Left lung (tissue), 10 donors: Measurements from ENCODE around the gene WWOX. TPM values are rescaled to one million over a fixed set of nuclear protein-coding genes. Genes with fewer than 3 reads are reported as not detected.

ENCODE experiments used
- ATAC-seq: fragments of 200-7000 bp; cut with Tn5 transposase; one replicate; pipeline ENCODE4 v1.9.1; 2020; ENCODE audit warnings: moderate library complexity
- DNase-seq, 4 donors: peaks; one replicate each; pipeline ENCODE4 v3.0.0-alpha.2; 2013 to 2020
- H3K27ac ChIP-seq, 2 donors: fragments of 200-600 bp; sonication (generic) in 1 of 2; one replicate each; pipeline versions ENCODE4 v1.5.0 to v1.8.0; 2020 to 2021
- H3K27me3 ChIP-seq, 2 donors: fragments of 200-600 bp; sonication (generic) in 1 of 2; one replicate each; pipeline versions ENCODE4 v1.5.0 to v1.8.0; 2020 to 2021
- H3K36me3 ChIP-seq, 2 donors: fragments of 200-600 bp; sonication (generic) in 1 of 2; one replicate each; pipeline versions ENCODE4 v1.5.0 to v1.8.0; 2020 to 2021
- H3K4me1 ChIP-seq, 2 donors: fragments of 200-600 bp; one replicate each; pipeline ENCODE4 v1.8.0; 2021
- H3K4me3 ChIP-seq, 2 donors: fragments of 200-600 bp; sonication (generic) in 1 of 2; one replicate each; pipeline versions ENCODE4 v1.5.0 to v1.8.0; 2020 to 2021; ENCODE audit warnings: mild to moderate bottlenecking in 1 of 2
- H3K9me3 ChIP-seq, 2 donors: fragments of 200-600 bp; sonication (generic) in 1 of 2; one replicate each; pipeline versions ENCODE4 v1.5.0 to v1.8.0; 2020 to 2021
- CTCF ChIP-seq, 2 donors: fragments of 200-600 bp; sonication (generic) in 1 of 2; IDR thresholded peaks; one replicate each; pipeline versions ENCODE4 v1.5.0 to v1.8.0; 2021; ENCODE audit warnings: antibody characterized with exemption in 2 of 2
- intact Hi-C, 2 donors: fragments of 100-400 bp; cut with DNase I; formaldehyde crosslinking; loops; one replicate each; pipeline versions ENCODE4 v1.11.2 to v1.14.2; 2022
- polyA plus RNA-seq, 6 donors: library from polyadenylated mRNA; unstranded; fragments of 120-200 nt; gene quantifications; one replicate each; pipeline ENCODE4 v1.2.1, GENCODE V29; 2013; ENCODE audit not compliant: insufficient read length in 6 of 6
- total RNA-seq, 2 donors: library from RNA; stranded (reverse); fragmentation: NEBNext Ultra II Directional; extraction: Animal tissue kit (Norgen Biotek cat#: 25700); gene quantifications; one replicate each; pipeline ENCODE4 v1.2.1, GENCODE V29; 2021
- donor health status: DM: no; HTN: yes; CAD: no.
- donor health status: DM: no; HTN: no; CAD: no.

WWOX gene
- total and polyA plus RNA-seq, 8 donors = 17.2 to 40.3 (median 30.8) TPM

DNA sequence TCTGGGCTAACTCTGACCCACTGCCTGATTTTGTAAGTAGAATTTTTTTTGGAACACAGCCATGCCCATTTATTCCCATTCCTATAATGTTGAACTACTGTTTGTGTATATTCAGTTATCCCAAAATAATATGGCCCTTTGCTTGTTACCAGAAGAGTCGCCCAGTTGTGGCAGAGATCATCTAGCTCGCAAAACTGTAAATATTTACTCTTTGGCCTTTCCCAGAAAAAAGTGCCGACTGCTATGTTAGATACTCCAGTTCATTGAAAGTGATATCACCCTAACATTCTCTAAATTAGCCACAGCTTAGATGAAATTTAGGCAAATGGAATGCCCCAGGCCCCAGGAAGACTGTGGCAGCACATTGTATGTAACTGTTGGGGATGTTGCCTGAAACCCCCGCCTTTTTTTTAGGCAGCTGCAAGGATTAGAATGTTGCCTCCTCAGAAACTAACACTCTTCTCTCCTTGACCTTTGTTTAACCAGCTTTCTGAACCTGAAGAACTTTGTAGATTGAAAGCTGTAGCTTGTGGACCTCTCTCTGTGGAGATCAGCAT lies 19.1 kb downstream of the WWOX start:
- TF ChIP-seq CTCF (IDR thresholded peaks at IDR 0.05) = no peak
- Histone ChIP-seq H3K4me3 (no peak overlapping the region), H3K36me3 (peaks cover 0 to 23% of the 10 kb centered on the region in 2 donors), H3K9me3 (no peaks in the 10 kb centered on the region), H3K4me1 (peaks cover 0 to 3% of the 10 kb centered on the region in 2 donors), H3K27me3 (no peaks in the 10 kb centered on the region), H3K27ac (no peak overlapping the region)
- intact Hi-C loops = no loop called here
- ATAC-seq = no peak
- DNase-seq = no peak

- intact Hi-C loops = loop anchor here in 1 of 2 donors (10.0 kb wide), 1 partner anchor 112 kb away; no protein-coding TSS in a partner anchor
- Histone ChIP-seq H3K4me1 (peaks cover 3 to 5% of the 10 kb centered on the region in 2 donors), H3K36me3 (peaks cover 0 to 1% of the 10 kb centered on the region in 2 donors), H3K4me3 (no peak overlapping the region), H3K27me3 (no peaks in the 10 kb centered on the region), H3K9me3 (no peaks in the 10 kb centered on the region), H3K27ac (peak overlapping the region in 1 of 2 donors; percentile 58)
- DNase-seq (peak in 2 of 4 donors; percentile 70 to 74), ATAC-seq (peak; percentile 92)
- TF ChIP-seq CTCF (IDR thresholded peaks at IDR 0.05) = peak; percentile 17 to 56
Observed at GRCh38 chr16:78122774-78123315, 23.4 kb downstream of the WWOX start.

GRCh38 chr16:78125112-78125844 lies 25.8 kb downstream of the WWOX start:
- ATAC-seq = no peak
- peaks cover 3 to 5% of the 10 kb centered on the region in 2 donors for H3K4me1 ChIP-seq
- intact Hi-C loops = loop anchor here in 1 of 2 donors (10.0 kb wide), 1 partner anchor 110 kb away; no protein-coding TSS in a partner anchor

GRCh38 chr16:78126662-78127061 lies 27.2 kb downstream of the WWOX start:
- intact Hi-C loops = loop anchor here in 1 of 2 donors (10.0 kb wide), 1 partner anchor 108 kb away; no protein-coding TSS in a partner anchor
- peaks cover 0 to 7% of the 10 kb centered on the region in 2 donors for H3K9me3 ChIP-seq
- no peak for DNase-seq
- H3K27ac ChIP-seq = no peak overlapping the region
- H3K27me3 ChIP-seq = no peaks in the 10 kb centered on the region
- TF ChIP-seq CTCF (IDR thresholded peaks at IDR 0.05) = no peak
- no peak for ATAC-seq
- H3K4me3 ChIP-seq = no peak overlapping the region
- no peaks in the 10 kb centered on the region for H3K36me3 ChIP-seq
- H3K4me1 ChIP-seq = peaks cover 3 to 5% of the 10 kb centered on the region in 2 donors

More at GRCh38 chr16:78125112-78125844, 25.8 kb downstream of the WWOX start:
- TF ChIP-seq CTCF (IDR thresholded peaks at IDR 0.05) = no peak
- Histone ChIP-seq H3K27me3 (no peaks in the 10 kb centered on the region), H3K4me3 (no peak overlapping the region), H3K9me3 (peaks cover 0 to 6% of the 10 kb centered on the region in 2 donors), H3K36me3 (no peaks in the 10 kb centered on the region), H3K27ac (no peak overlapping the region)
- DNase-seq = no peak

DNA sequence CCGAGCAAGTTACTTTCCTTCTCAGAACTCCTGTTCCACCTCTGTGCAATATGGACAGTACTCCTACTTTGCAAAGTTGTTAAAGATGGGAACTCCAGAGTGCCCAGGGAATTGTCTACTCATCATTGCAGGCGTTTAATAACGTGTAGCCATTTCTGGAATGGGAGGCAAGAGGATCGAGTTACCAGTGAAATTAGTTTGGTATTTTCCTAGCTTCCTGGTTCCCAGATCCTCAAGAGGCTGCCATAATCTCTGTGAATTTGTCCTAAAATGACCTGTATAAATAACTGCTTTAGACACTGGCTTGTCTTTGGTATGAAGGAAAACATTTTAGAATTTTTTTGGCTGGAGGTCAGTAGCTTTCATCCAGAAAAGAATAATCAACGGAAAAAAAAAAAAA lies 27.7 kb downstream of the WWOX start:
- Histone ChIP-seq H3K27me3 (no peaks in the 10 kb centered on the region), H3K36me3 (no peaks in the 10 kb centered on the region), H3K4me3 (no peak overlapping the region), H3K27ac (no peak overlapping the region), H3K9me3 (peaks cover 0 to 7% of the 10 kb centered on the region in 2 donors), H3K4me1 (peaks cover 3 to 5% of the 10 kb centered on the region in 2 donors)
- peak in 1 of 4 donors; percentile 23 for DNase-seq
- intact Hi-C loops = loop anchor here in 1 of 2 donors (10.0 kb wide), 1 partner anchor 108 kb away; no protein-coding TSS in a partner anchor
- TF ChIP-seq CTCF (IDR thresholded peaks at IDR 0.05) = no peak
- ATAC-seq = peak; percentile 7
